ENCODE data around the gene ALAD. TPM values are rescaled to one million over a fixed set of nuclear protein-coding genes. Genes with fewer than 3 reads are reported as not detected.
A peak's percentile ranks its signal among the peaks of the same experiment; 100 is the strongest.
"Not testable (repeated sequence)": the region's sequence is repeated elsewhere in the genome, so short reads cannot be mapped to it uniquely, and the experiment has no call there.

Gene ALAD
- total RNA-seq (2014; rRNA removed; shearing (Covaris generic)), result 8.7 and 11.4 TPM in 2 replicates

DNA sequence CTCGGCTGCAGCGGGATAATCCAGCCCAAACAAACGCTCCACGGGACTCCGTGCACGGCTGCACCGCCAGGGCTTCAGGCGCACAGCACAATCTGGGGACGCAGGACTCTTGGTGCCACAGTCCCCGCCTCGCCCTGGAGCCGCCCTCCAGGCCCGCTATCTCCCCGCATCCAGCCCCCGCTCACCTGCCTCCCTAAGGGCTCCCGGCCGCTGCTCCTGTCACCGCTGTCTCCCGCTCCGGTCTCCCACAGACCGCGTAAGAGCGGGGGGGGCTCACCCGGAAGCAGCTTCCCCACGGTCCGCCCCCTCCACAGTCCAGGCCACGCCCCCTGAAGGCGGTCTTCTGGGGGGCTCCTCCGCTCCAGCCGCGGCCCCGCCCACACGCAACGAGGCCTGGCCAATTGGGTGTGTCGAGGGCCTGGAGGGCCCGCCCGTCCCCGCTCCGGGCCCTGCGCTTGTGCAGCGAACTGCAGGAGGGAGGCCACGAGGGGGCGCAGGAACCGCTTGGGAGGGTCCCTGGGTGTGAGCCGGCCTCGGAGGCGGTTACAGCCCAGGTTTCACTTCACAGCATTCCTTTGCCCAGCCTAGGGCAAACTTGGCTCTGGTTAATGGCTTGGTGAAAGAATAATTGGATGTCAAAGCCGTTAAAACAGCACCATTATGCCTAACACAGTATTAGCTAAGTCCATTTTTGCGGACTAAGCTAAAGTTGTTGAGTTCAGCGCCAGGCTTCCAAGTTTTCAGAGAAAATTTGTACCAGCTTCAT is at the start of gene ALAD:
Gene ALAD (minus strand): TSS at position 258 of the 766 bp plus-strand sequence. CDS start 7,725 bp downstream, outside the sequence.
- Histone ChIP-seq H3K27me3 (replicated peaks) (no peaks in the 10 kb centered on the region), H3K27ac (peak within 1 kb of the TSS; percentile 9), H3K36me3 (no peaks in the 10 kb centered on the region), H3K4me3 (peak within 1 kb of the TSS; percentile 64), H3K4me1 (replicated peaks) (peaks cover 23% of the 10 kb centered on the region), H3K9me3 (replicated peaks) (no peaks in the 10 kb centered on the region)
- DNase-seq (ENCODE audit: low read depth in 1 of 2, low spot score in 2 of 2), result peak; percentile 98 to 99

DNA sequence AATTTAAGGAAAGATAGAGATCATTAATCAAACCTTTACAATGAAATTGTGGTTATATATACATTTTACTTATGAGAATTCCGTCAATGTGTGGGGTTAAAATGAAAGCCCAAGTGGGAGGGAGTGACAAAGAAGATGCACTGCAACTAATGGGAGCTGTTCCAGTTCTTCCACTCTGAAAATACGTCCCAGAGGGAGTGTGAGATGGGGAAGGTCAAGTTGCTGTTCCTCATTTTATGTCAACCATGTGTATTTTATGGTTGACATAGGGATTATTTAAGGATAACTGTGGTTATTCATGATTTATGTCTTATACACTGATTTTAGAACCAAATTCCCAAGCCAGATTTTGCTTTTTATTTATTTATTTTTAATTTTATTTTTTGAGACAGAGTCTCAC is 48.3 kb upstream of the ALAD start:
- Histone ChIP-seq H3K27me3 (replicated peaks) (no peaks in the 10 kb centered on the region), H3K27ac (no peak overlapping the region), H3K9me3 (replicated peaks) (no peaks in the 10 kb centered on the region), H3K36me3 (no peaks in the 10 kb centered on the region), H3K4me1 (replicated peaks) (peaks cover 8% of the 10 kb centered on the region), H3K4me3 (no peak overlapping the region)
- no peak for DNase-seq (ENCODE audit: low read depth in 1 of 2, low spot score in 2 of 2)

- no peak overlapping the region for H3K27ac ChIP-seq
- peak in 1 of 2 experiments; percentile 48 for DNase-seq (ENCODE audit: low read depth in 1 of 2, low spot score in 2 of 2)
- no peak overlapping the region for H3K4me3 ChIP-seq
- H3K9me3 ChIP-seq (replicated peaks), result no peaks in the 10 kb centered on the region
- no peaks in the 10 kb centered on the region for H3K27me3 ChIP-seq (replicated peaks)
- H3K4me1 ChIP-seq (replicated peaks), result peaks cover 3% of the 10 kb centered on the region; the same call in 1 of the 2 replicates
- no peaks in the 10 kb centered on the region for H3K36me3 ChIP-seq
Measured at GRCh38 chr9:113446323-113446740, 45.2 kb upstream of the ALAD start.

- no peak overlapping the region for H3K27ac ChIP-seq
- no peaks in the 10 kb centered on the region for H3K9me3 ChIP-seq (replicated peaks)
- no peak for DNase-seq (ENCODE audit: low read depth in 1 of 2, low spot score in 2 of 2)
- peaks cover 3% of the 10 kb centered on the region; the same call in 1 of the 2 replicates for H3K4me1 ChIP-seq (replicated peaks)
- no peak overlapping the region for H3K4me3 ChIP-seq
- no peaks in the 10 kb centered on the region for H3K27me3 ChIP-seq (replicated peaks)
- H3K36me3 ChIP-seq, result no peaks in the 10 kb centered on the region
Measured at GRCh38 chr9:113444736-113445135, 43.7 kb upstream of the ALAD start.

DNA sequence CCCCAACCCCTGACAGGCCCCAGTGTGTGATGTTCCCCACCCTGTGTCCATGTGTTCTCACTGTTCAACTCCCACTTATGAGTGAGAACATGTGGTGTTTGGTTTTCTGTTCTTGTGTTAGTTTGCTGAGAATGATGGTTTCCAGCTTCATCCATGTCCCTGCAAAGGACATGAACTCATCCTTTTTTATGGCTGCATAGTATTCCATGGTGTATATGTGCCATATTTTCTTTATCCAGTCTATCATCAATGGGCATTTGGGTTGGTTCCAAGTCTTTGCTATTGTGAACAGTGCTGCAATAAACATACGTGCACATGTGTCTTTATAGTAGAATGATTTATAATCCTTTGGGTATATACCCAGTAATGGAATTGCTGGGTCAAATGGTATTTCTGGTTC is 36.6 kb upstream of the ALAD start:
- H3K4me3 ChIP-seq; H3K27ac ChIP-seq; DNase-seq (ENCODE audit: low read depth in 1 of 2, low spot score in 2 of 2); H3K27me3 ChIP-seq (replicated peaks); H3K9me3 ChIP-seq (replicated peaks); H3K36me3 ChIP-seq: not testable (repeated sequence)
- peaks cover 12% of the 10 kb centered on the region for H3K4me1 ChIP-seq (replicated peaks)

DNA sequence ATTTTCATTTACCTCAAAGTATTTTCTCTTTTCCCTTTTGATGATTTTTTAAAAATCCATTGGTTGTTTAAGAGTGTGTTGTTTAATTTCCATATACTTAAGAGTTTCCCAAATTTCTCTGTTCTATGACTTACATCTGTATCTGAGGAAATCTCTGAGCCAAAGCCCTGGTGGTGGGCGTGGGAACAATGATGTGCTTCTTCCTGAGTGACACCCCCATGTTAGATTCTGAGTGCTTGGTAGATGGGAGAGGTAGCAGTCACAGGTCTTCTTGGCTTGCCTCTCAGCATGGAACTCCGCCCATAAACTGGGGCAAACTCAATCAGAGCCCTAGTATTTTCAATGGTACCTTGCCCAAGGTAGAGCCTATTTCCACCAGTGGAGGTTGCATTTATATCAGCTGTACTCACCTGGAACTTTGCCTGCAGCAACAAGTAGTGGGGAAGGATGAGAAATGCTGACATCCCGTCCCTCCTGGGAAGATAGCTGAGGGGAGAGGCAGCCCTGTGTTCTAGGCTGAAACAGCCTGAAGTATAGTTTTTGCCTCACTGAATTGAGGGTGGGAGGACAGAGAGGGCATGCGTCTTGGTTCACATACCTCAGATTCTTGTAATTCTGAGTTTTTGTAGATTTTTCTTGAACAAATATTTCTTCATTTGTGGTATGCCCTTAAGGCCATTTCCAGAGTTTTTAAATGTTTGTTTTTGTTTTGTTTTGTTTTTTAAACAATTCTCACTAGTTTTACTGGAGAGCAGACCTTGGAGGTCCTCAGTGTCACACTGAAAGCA is 35.8 kb upstream of the ALAD start:
- Histone ChIP-seq H3K36me3 (no peaks in the 10 kb centered on the region), H3K4me1 (replicated peaks) (peaks cover 12% of the 10 kb centered on the region), H3K9me3 (replicated peaks) (no peaks in the 10 kb centered on the region), H3K4me3 (no peak overlapping the region), H3K27me3 (replicated peaks) (no peaks in the 10 kb centered on the region), H3K27ac (peak overlapping the region; percentile 69)
- DNase-seq (ENCODE audit: low read depth in 1 of 2, low spot score in 2 of 2), result peak; percentile 48 to 82

GRCh38 chr9:113431191-113431590 is 30.1 kb upstream of the ALAD start:
- H3K4me3 ChIP-seq, result no peak overlapping the region
- no peak overlapping the region for H3K27ac ChIP-seq
- peaks cover 2% of the 10 kb centered on the region for H3K4me1 ChIP-seq (replicated peaks)
- no peaks in the 10 kb centered on the region for H3K27me3 ChIP-seq (replicated peaks)
- H3K36me3 ChIP-seq, result no peaks in the 10 kb centered on the region
- no peak for DNase-seq (ENCODE audit: low read depth in 1 of 2, low spot score in 2 of 2)
- H3K9me3 ChIP-seq (replicated peaks), result no peaks in the 10 kb centered on the region

DNA sequence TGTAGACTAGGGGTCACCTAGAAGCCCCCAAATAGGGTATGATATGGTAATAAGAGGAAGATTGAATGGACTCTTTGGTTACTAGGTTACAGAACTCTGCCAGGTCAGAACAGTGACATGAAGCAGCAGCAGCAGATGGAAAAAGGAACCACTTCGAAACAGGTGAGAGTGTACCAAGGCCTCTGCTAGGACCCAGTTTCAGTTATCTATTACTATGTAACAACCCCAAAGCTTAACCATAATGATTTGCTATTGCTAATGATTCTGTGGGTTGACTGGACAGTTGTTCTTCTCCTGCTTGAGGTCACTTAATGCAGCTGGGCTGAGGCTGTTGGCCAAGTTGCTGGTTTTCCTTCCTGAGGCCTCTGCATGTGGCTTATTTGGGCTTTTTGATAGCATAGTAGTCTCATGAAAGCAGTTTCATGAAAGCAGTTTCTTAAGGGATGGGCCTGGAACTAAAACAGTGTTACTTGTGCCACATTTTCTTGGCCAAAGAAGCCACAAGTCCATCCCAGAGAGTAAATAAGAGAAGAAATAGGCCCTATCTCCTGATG is 27.1 kb upstream of the ALAD start:
- Histone ChIP-seq H3K4me1 (replicated peaks) (no peaks in the 10 kb centered on the region), H3K27ac (no peak overlapping the region), H3K27me3 (replicated peaks) (no peaks in the 10 kb centered on the region), H3K4me3 (no peak overlapping the region), H3K36me3 (no peaks in the 10 kb centered on the region), H3K9me3 (replicated peaks) (no peaks in the 10 kb centered on the region)
- DNase-seq (ENCODE audit: low read depth in 1 of 2, low spot score in 2 of 2), result no peak

DNA sequence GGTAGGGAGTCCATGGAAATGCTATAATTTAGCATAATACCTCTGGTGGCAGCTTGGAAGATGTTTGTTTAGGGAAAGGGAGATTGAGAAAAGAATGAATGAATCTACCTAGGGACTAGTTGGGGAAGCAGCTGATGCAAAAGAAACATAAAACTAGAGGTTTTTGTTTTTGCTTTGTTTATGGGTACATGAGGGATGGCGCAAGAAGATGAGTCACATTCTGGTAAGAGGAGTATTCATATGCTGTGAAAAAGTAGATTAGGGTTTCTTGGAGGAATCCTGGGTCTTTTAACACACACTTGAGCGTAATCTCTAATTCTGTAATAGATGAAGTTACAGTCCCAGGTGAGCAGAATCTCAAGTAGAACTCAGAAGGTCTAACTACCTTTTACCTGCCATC is 26.5 kb upstream of the ALAD start:
- no peaks in the 10 kb centered on the region for H3K27me3 ChIP-seq (replicated peaks)
- H3K4me1 ChIP-seq (replicated peaks), result no peaks in the 10 kb centered on the region
- H3K9me3 ChIP-seq (replicated peaks), result no peaks in the 10 kb centered on the region
- no peaks in the 10 kb centered on the region for H3K36me3 ChIP-seq
- H3K27ac ChIP-seq, result no peak overlapping the region
- no peak overlapping the region for H3K4me3 ChIP-seq
- no peak for DNase-seq (ENCODE audit: low read depth in 1 of 2, low spot score in 2 of 2)

GRCh38 chr9:113426701-113427100 is 25.6 kb upstream of the ALAD start:
- Histone ChIP-seq H3K36me3 (no peaks in the 10 kb centered on the region), H3K4me1 (replicated peaks) (no peaks in the 10 kb centered on the region), H3K4me3 (no peak overlapping the region), H3K27ac (no peak overlapping the region), H3K27me3 (replicated peaks) (no peaks in the 10 kb centered on the region), H3K9me3 (replicated peaks) (no peaks in the 10 kb centered on the region)
- DNase-seq (ENCODE audit: low read depth in 1 of 2, low spot score in 2 of 2), result no peak

- Histone ChIP-seq H3K27ac (no peak overlapping the region), H3K4me1 (replicated peaks) (no peaks in the 10 kb centered on the region), H3K27me3 (replicated peaks) (no peaks in the 10 kb centered on the region), H3K4me3 (no peak overlapping the region), H3K9me3 (replicated peaks) (no peaks in the 10 kb centered on the region), H3K36me3 (no peaks in the 10 kb centered on the region)
- DNase-seq (ENCODE audit: low read depth in 1 of 2, low spot score in 2 of 2), result no peak
Measured at GRCh38 chr9:113425072-113425471, 24.0 kb upstream of the ALAD start.

DNA sequence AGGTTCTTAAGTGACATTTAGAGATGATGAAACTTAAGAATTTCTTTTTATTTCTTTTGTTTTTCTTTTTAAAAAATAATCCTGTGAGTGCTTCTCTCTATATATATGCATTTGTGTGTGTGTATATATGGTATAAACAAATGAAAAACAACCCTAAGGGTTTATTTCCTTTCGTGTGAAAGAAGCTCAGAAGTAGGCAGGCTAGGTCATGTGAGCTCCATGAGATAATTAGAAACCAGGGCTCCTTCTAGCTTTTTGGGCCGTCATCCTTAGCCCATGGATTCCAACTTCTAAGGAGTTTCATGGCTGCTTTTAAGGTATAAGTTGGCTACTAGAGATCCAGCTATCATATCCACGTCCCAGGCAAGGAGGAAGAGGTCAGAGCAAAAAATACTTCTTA is 20.6 kb upstream of the ALAD start:
- Histone ChIP-seq H3K27ac (no peak overlapping the region), H3K27me3 (replicated peaks) (no peaks in the 10 kb centered on the region), H3K36me3 (no peaks in the 10 kb centered on the region), H3K9me3 (replicated peaks) (no peaks in the 10 kb centered on the region), H3K4me1 (replicated peaks) (no peaks in the 10 kb centered on the region), H3K4me3 (no peak overlapping the region)
- DNase-seq (ENCODE audit: low read depth in 1 of 2, low spot score in 2 of 2), result no peak

DNA sequence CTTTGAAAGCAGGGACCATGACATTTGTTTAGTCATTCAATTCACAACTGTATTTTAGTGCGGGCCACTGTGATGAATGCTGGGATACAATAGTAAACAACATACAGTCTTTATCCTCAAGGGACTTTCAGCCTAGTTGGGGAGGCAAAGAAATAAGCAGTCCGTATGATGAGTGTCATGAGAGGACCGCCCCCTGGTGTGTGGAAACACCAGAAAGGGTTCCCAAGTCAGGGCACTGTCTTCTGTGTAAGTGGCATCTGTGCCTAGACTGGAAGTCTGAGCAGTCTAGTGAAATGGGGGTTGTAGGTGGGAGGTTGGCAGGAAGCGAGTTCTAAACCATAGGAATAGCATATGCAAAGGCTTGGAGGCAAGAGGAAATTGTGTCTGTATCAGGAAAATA is 16.3 kb upstream of the ALAD start:
- H3K27ac ChIP-seq, result no peak overlapping the region
- no peaks in the 10 kb centered on the region for H3K27me3 ChIP-seq (replicated peaks)
- H3K36me3 ChIP-seq, result no peaks in the 10 kb centered on the region
- no peaks in the 10 kb centered on the region for H3K4me1 ChIP-seq (replicated peaks)
- H3K4me3 ChIP-seq, result no peak overlapping the region
- no peaks in the 10 kb centered on the region for H3K9me3 ChIP-seq (replicated peaks)
- no peak for DNase-seq (ENCODE audit: low read depth in 1 of 2, low spot score in 2 of 2)

DNA sequence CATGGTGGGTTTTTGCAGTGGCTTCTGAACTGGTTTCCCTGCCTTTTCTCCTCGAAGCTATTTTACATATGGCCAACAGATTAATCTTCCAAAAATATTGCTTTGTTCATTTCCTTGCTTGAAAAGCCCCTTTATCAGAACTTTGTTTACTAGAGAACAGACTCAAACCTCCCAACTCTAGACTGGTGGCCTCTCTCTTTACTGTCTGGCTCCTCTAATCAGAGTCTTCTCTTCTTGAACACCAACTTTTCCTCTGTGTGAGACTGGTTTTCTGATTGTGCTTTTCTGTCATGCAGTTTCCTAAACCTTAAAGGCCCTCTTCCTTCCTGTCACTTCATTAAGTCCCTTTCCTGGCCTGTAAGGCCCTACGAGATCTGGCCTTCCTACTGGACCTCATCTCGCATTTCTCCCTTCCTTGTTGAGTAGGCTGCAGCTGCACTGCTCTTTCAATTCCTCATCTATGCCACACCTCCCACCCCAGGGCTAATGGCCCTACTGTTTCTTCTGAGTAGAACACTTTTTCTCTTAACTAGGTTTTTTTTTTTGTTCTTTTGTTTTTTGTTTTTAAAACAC is 15.2 kb upstream of the ALAD start:
- Histone ChIP-seq H3K27ac (no peak overlapping the region), H3K27me3 (replicated peaks) (no peaks in the 10 kb centered on the region), H3K9me3 (replicated peaks) (no peaks in the 10 kb centered on the region), H3K4me1 (replicated peaks) (no peaks in the 10 kb centered on the region; the same call in 1 of the 2 replicates), H3K36me3 (no peaks in the 10 kb centered on the region), H3K4me3 (no peak overlapping the region)
- no peak for DNase-seq (ENCODE audit: low read depth in 1 of 2, low spot score in 2 of 2)

Measured in SJSA1 (cell line).